ENCODE data around the gene GMCL1.

GMCL1 gene

GRCh38 chr2:69914950-69915945, 85.8 kb downstream of the GMCL1 start, which contains the start of gene MXD1:
Gene MXD1, plus strand, starts transcription at chr2:69915109. Its CDS starts 222 bp downstream, at chr2:69915331.
- FAIRE-seq (no peak), DNase-seq (ENCODE audit: insufficient read length) (peak; percentile 95)
- TF ChIP-seq TAF1 (IDR thresholded peaks at IDR 0.05; ENCODE audit: borderline replicate concordance, low read depth, low read length), result peak; percentile 44; the same call in 1 of the 2 replicates
- no peak; the same call in 1 of the 2 replicates for TF ChIP-seq POLR2A (IDR thresholded peaks at IDR 0.05; ENCODE audit: low read depth, low read length)
- peak; percentile 52; the same call in 1 of the 2 replicates for TF ChIP-seq POLR2AphosphoS5 (IDR thresholded peaks at IDR 0.05; ENCODE audit: low read depth, low read length)

- no peak for TF ChIP-seq TAF1 (IDR thresholded peaks at IDR 0.05; ENCODE audit: borderline replicate concordance, low read depth, low read length)
- no peak for TF ChIP-seq POLR2AphosphoS5 (IDR thresholded peaks at IDR 0.05; ENCODE audit: low read depth, low read length)
- no peak for TF ChIP-seq POLR2A (IDR thresholded peaks at IDR 0.05; ENCODE audit: low read depth, low read length)
- DNase-seq (ENCODE audit: insufficient read length) (no peak), FAIRE-seq (no peak)
These were observed 86.6 kb downstream of the GMCL1 start for GRCh38 chr2:69916106-69916505.

GRCh38 chr2:69917852-69918251, 88.4 kb downstream of the GMCL1 start:
- FAIRE-seq (peak; percentile 21), DNase-seq (ENCODE audit: insufficient read length) (no peak)
- TF ChIP-seq POLR2A (IDR thresholded peaks at IDR 0.05; ENCODE audit: low read depth, low read length) (no peak), TAF1 (IDR thresholded peaks at IDR 0.05; ENCODE audit: borderline replicate concordance, low read depth, low read length) (no peak), POLR2AphosphoS5 (IDR thresholded peaks at IDR 0.05; ENCODE audit: low read depth, low read length) (no peak)

GRCh38 chr2:69918401-69918800, 88.9 kb downstream of the GMCL1 start:
- FAIRE-seq (no peak), DNase-seq (ENCODE audit: insufficient read length) (no peak)
- TF ChIP-seq POLR2A (IDR thresholded peaks at IDR 0.05; ENCODE audit: low read depth, low read length) (no peak), POLR2AphosphoS5 (IDR thresholded peaks at IDR 0.05; ENCODE audit: low read depth, low read length) (no peak), TAF1 (IDR thresholded peaks at IDR 0.05; ENCODE audit: borderline replicate concordance, low read depth, low read length) (no peak)

GRCh38 chr2:69923116-69923515, 93.7 kb downstream of the GMCL1 start:
- DNase-seq (ENCODE audit: insufficient read length), result no peak
- TF ChIP-seq TAF1 (IDR thresholded peaks at IDR 0.05; ENCODE audit: borderline replicate concordance, low read depth, low read length) (no peak), POLR2AphosphoS5 (IDR thresholded peaks at IDR 0.05; ENCODE audit: low read depth, low read length) (no peak), POLR2A (IDR thresholded peaks at IDR 0.05; ENCODE audit: low read depth, low read length) (no peak)
- FAIRE-seq, result no peak

- TF ChIP-seq POLR2AphosphoS5 (IDR thresholded peaks at IDR 0.05; ENCODE audit: low read depth, low read length), result no peak
- TF ChIP-seq POLR2A (IDR thresholded peaks at IDR 0.05; ENCODE audit: low read depth, low read length), result no peak
- TF ChIP-seq TAF1 (IDR thresholded peaks at IDR 0.05; ENCODE audit: borderline replicate concordance, low read depth, low read length), result no peak
- DNase-seq (ENCODE audit: insufficient read length), result no peak
- FAIRE-seq, result peak; percentile 21
These were observed 97.5 kb downstream of the GMCL1 start for GRCh38 chr2:69926849-69927515.

Measured in GM12892 (cell line).